Transverse colon (tissue), 4 donors: ENCODE results near the gene MPL. TPM values are rescaled to one million over a fixed set of nuclear protein-coding genes. Genes with fewer than 3 reads are reported as not detected.

Experiments used
- DNase-seq: peaks from one replicate; pipeline ENCODE4 v3.0.0-alpha.2; 2019
- H3K27ac ChIP-seq, 4 donors: fragments of 200-600 bp; sonication (generic); 2 replicates each; pipeline ENCODE4 v1.5.1; 2016 to 2018; ENCODE audit warnings: inconsistent platforms in 4 of 4
- H3K27me3 ChIP-seq: fragments of 200-600 bp; sonication (generic); 2 replicates; pipeline ENCODE4 v1.5.1; 2017; ENCODE audit warnings: inconsistent platforms
- H3K36me3 ChIP-seq, 4 donors: fragments of 200-600 bp; sonication (generic); 2 replicates each; pipeline ENCODE4 v1.5.1; 2017 to 2019; ENCODE audit warnings: inconsistent platforms in 4 of 4
- H3K4me1 ChIP-seq, 4 donors: fragments of 200-600 bp; sonication (generic); 2 replicates each; pipeline ENCODE4 v1.5.1; 2017 to 2020; ENCODE audit warnings: inconsistent platforms in 4 of 4
- H3K4me3 ChIP-seq, 4 donors: fragments of 200-600 bp; sonication (generic); 1 replicate in 1 of 4; 2 replicates in 3 of 4; pipeline versions ENCODE4 v1.5.1 to v1.6.1; 2017 to 2019; ENCODE audit warnings: inconsistent platforms in 4 of 4
- H3K9me3 ChIP-seq, 2 donors: fragments of 200-600 bp; sonication (generic); 2 replicates each; pipeline ENCODE4 v1.5.1; 2017 to 2019; ENCODE audit warnings: inconsistent platforms in 2 of 2
- EP300 ChIP-seq: sonication (generic); formaldehyde crosslinking; IDR thresholded peaks from one replicate; pipeline ENCODE4 v1.6.1; 2017; ENCODE audit warnings: antibody characterized with exemption, low read depth
- POLR2A ChIP-seq: fragments of 450-650 bp; IDR thresholded peaks from one replicate; pipeline ENCODE4 v1.6.1; 2016; ENCODE audit warnings: antibody characterized with exemption, mild to moderate bottlenecking, moderate library complexity
- POLR2AphosphoS5 ChIP-seq, 3 donors: sonication (generic); formaldehyde crosslinking; IDR thresholded peaks; one replicate each; pipeline ENCODE4 v1.6.1; 2016; ENCODE audit warnings: antibody characterized with exemption in 3 of 3
- WGBS, 2 donors: methylation state at CpG; one replicate each; pipeline ENCODE4 v1.1.5; 2018; ENCODE audit warnings: low coverage in 1 of 2; 5-methylcytosine and 5-hydroxymethylcytosine counted together
- in situ Hi-C, 4 donors: fragments of 200-750 bp; cut with MboI; loops; one replicate each; pipeline versions ENCODE4 v1.15.0 to v1.15.1; 2017; ENCODE audit warnings: low sequenced_read_pairs in 3 of 4, low pct_ligation_motif_present in 1 of 4, low pct_unique_long_range_greater_than_20kb in 1 of 4
- intact Hi-C: fragments of 100-400 bp; cut with DNase I; formaldehyde crosslinking; loops from one replicate; pipeline ENCODE4 v1.15.1; 2023; ENCODE audit warnings: low total_unique reads
- total RNA-seq, 4 donors: library from RNA; depleted of rRNA; stranded (reverse); fragments of >200 nt; gene quantifications; one replicate each; pipeline ENCODE4 v1.1.0, GENCODE V29; 2016
- TF ChIP-seq, protein P1 (sequence below), 5 experiments: fragments of 200-600 bp in 3 of 5; fragments of 450-650 bp in 2 of 5; sonication (generic) in 3 of 5; IDR thresholded peaks; 1 replicate in 2 of 5; 2 replicates in 3 of 5; pipeline ENCODE4 v1.5.1; 2016 to 2017; ENCODE audit warnings: antibody characterized with exemption in 5 of 5, inconsistent platforms in 3 of 5, mild to moderate bottlenecking in 2 of 5, moderate library complexity in 1 of 5

The MPL gene
- total RNA-seq, 4 donors from 2014 or later: 0.32 TPM; not detected in 3

DNA sequence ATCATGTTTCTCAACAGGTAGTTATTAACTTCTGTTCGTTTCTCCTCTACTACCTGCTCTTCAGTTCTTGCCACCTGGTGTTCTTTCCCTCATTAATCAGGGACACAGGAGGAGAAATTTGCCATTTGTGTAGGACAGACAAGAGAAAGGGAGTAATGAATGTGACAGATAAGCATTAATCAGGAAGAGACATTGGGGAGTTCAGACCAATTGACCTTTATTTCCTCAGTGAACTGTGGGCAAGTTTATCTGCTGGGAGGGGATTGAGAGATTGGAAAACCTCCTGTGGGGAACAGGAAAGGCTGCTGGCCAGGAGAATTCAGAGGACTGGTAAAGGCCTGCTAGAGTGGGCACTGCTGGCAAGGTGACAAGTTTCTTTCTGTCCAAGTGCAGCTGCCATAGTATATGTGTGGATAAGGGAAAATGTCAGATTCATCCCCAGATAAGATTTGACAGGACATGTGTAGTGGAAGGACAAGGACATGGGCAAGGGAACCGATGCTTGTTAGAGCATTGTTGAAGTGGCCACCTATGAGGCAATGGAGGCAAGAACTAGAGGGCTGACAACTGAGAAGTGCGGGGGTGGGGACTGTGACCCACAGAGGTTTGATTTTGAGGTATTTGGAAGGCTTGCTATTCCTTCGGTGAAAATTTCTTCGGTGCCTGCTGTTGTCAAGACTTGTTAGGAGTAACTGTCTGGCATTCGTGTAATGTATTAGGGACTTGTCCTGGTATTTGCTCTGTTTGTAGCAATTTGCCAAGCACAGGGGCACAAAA lies 64.7 kb downstream of the MPL start:
- H3K36me3 ChIP-seq: peaks cover 0 to 25% (median 10%) of the 10 kb centered on the region in 4 donors
- 75 to 98% methylated on average over 1 to 6 of the region's 6 CpGs for WGBS, 2 donors
- peaks cover 0 to 18% (median 3%) of the 10 kb centered on the region in 4 donors for H3K4me1 ChIP-seq
- H3K9me3 ChIP-seq: no peaks in the 10 kb centered on the region
- intact Hi-C loops: no loop called here
- DNase-seq: no peak
- in situ Hi-C loops: no loop called here
- H3K27ac ChIP-seq: no peak overlapping the region
- no peaks in the 10 kb centered on the region for H3K27me3 ChIP-seq
- TF ChIP-seq EP300 (no peak), POLR2A (no peak), POLR2AphosphoS5 (IDR thresholded peaks at IDR 0.05) (no peak)
- TF ChIP-seq, protein P1, sequence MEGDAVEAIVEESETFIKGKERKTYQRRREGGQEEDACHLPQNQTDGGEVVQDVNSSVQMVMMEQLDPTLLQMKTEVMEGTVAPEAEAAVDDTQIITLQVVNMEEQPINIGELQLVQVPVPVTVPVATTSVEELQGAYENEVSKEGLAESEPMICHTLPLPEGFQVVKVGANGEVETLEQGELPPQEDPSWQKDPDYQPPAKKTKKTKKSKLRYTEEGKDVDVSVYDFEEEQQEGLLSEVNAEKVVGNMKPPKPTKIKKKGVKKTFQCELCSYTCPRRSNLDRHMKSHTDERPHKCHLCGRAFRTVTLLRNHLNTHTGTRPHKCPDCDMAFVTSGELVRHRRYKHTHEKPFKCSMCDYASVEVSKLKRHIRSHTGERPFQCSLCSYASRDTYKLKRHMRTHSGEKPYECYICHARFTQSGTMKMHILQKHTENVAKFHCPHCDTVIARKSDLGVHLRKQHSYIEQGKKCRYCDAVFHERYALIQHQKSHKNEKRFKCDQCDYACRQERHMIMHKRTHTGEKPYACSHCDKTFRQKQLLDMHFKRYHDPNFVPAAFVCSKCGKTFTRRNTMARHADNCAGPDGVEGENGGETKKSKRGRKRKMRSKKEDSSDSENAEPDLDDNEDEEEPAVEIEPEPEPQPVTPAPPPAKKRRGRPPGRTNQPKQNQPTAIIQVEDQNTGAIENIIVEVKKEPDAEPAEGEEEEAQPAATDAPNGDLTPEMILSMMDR (IDR thresholded peaks at IDR 0.05): no peak
- H3K4me3 ChIP-seq: no peak overlapping the region

Other genes with a start within 250 kb of the MPL start
- 10 to 100 TPM; 12.5 to 35.5 (median 30.1) TPM for gene EBNA1BP2, start 165.5 kb upstream of the MPL start, total RNA-seq
- not detected for gene CFAP57, start 165.5 kb upstream of the MPL start, total RNA-seq
- gene TMEM125, start 67.8 kb upstream of the MPL start, total RNA-seq: 10 to 100 TPM; 19.7 to 66.8 (median 51.2) TPM
- gene C1orf210, start 52.2 kb upstream of the MPL start, total RNA-seq: 100 to 1,000 TPM in 1 of 4 donors, 10 to 100 TPM in 3; 43.8 to 100 (median 57.6) TPM
- gene TIE1, start 36.8 kb upstream of the MPL start, total RNA-seq: 1 to 10 TPM; 2.4 to 7.8 (median 5.3) TPM
- gene CDC20, start 21.2 kb downstream of the MPL start, total RNA-seq: 10 to 100 TPM in 1 of 4 donors, 1 to 10 TPM in 2, not detected in 1; 2.9 to 38.4 (median 4.5) TPM
- gene ELOVL1, start 30.2 kb downstream of the MPL start, total RNA-seq: 100 to 1,000 TPM in 1 of 4 donors, 10 to 100 TPM in 3; 58.4 to 114 (median 99.5) TPM
- gene MED8, start 52.0 kb downstream of the MPL start, total RNA-seq: 10 to 100 TPM; 12.7 to 41.9 (median 25.0) TPM
- 100 to 1,000 TPM in 2 of 4 donors, 10 to 100 TPM in 2; 43.1 to 106 (median 82.2) TPM for gene SZT2, start 52.1 kb downstream of the MPL start, total RNA-seq
- gene HYI, start 116.1 kb downstream of the MPL start, total RNA-seq: 100 to 1,000 TPM in 3 of 4 donors, 10 to 100 TPM in 1; 71.1 to 126 (median 119) TPM
- gene PTPRF, start 193.1 kb downstream of the MPL start, total RNA-seq: 100 to 1,000 TPM; 278 to 549 (median 404) TPM